Caco-2 (cell line): ENCODE results near the gene RAB40B. TPM values are rescaled to one million over a fixed set of nuclear protein-coding genes. Genes with fewer than 3 reads are reported as not detected.

Experiments used
- BruUV-seq: library from RNA; stranded (reverse); fragments of 400-500 nt; replicated peaks from 2 replicates; lab custom pipeline; 2021; lab: Mats Ljungman, UMichigan
- CTCF ChIA-PET: fragments of 300-600 bp; sonication (Branson Sonifier 250); formaldehyde crosslinking; loops from one replicate; lab custom pipeline; 2022; ENCODE audit warnings: antibody characterized with exemption; lab: Charles Lee
- POLR2A ChIA-PET: fragments of 300-600 bp; sonication (Branson Sonifier 250); formaldehyde crosslinking; loops from one replicate; lab custom pipeline; 2022; ENCODE audit warnings: antibody characterized with exemption; lab: Charles Lee
- DNase-seq, 2 experiments: peaks; one replicate each; pipeline versions ENCODE4 v3.0.0 to v3.0.0-alpha.2; 2020 to 2022
- H3K27me3 ChIP-seq: replicated peaks from 2 replicates; pipeline ENCODE4 v1.6.0; 2011; ENCODE audit warnings: low read length; ENCODE audit not compliant: control insufficient read depth, insufficient read depth
- H3K36me3 ChIP-seq: 2 replicates; pipeline ENCODE4 v1.5.1; 2011; ENCODE audit warnings: low read length; ENCODE audit not compliant: control insufficient read depth, insufficient read depth
- H3K4me1 ChIP-seq: fragments of 250-450 bp; sonication (Bioruptor Pico); 2 replicates; pipeline ENCODE4 v1.5.1; 2020; ENCODE audit warnings: mild to moderate bottlenecking
- H3K4me3 ChIP-seq: 2 replicates; pipeline ENCODE4 v1.5.1; 2011; ENCODE audit warnings: low read depth, mild to moderate bottlenecking, control low read depth, low read length
- H3K9me3 ChIP-seq: fragments of 250-450 bp; sonication (Bioruptor Pico); 2 replicates; pipeline ENCODE4 v1.5.1; 2020; ENCODE audit warnings: mild to moderate bottlenecking, moderate library complexity
- H3K27ac Mint-ChIP-seq: one replicate; pipeline ENCODE4 v1.8.0; 2022; ENCODE audit warnings: mixed read lengths; ENCODE audit not compliant: unreplicated experiment
- H3K27me3 Mint-ChIP-seq: one replicate; pipeline ENCODE4 v1.8.0; 2022; ENCODE audit warnings: mixed read lengths; ENCODE audit not compliant: insufficient read depth, unreplicated experiment
- H3K36me3 Mint-ChIP-seq: one replicate; pipeline ENCODE4 v1.8.0; 2022; ENCODE audit warnings: mild to moderate bottlenecking, mixed read lengths; ENCODE audit not compliant: insufficient read depth, unreplicated experiment
- H3K4me1 Mint-ChIP-seq: one replicate; pipeline ENCODE4 v1.8.0; 2022; ENCODE audit warnings: low read depth, mixed read lengths; ENCODE audit not compliant: unreplicated experiment
- H3K4me3 Mint-ChIP-seq: one replicate; pipeline ENCODE4 v1.8.0; 2022; ENCODE audit warnings: mild to moderate bottlenecking, moderate library complexity, mixed read lengths; ENCODE audit not compliant: unreplicated experiment
- H3K9me3 Mint-ChIP-seq: one replicate; pipeline ENCODE4 v1.8.0; 2022; ENCODE audit warnings: mixed read lengths; ENCODE audit not compliant: unreplicated experiment
- CTCF ChIP-seq, 2 experiments: fragments of 200-600 bp in 1 of 2; IDR thresholded peaks; 1 replicate in 1 of 2; 2 replicates in 1 of 2; pipeline versions ENCODE4 v1.5.1 to v1.8.0; 2011 to 2022; ENCODE audit warnings: antibody characterized with exemption in 1 of 2, control low read depth in 1 of 2, inconsistent platforms in 1 of 2, low read depth in 1 of 2, low read length in 1 of 2, mild to moderate bottlenecking in 1 of 2, moderate library complexity in 1 of 2; ENCODE audit not compliant: insufficient read depth in 1 of 2, severe bottlenecking in 1 of 2, unreplicated experiment in 1 of 2
- intact Hi-C: fragments of 100-400 bp; cut with micrococcal nuclease; formaldehyde crosslinking; loops from one replicate; pipeline ENCODE4 v1.10.0; 2022; ENCODE audit not compliant: unreplicated experiment
- total RNA-seq: library from RNA; stranded (reverse); gene quantifications from 2 replicates; pipeline ENCODE4 v1.2.3, GENCODE V29; 2022

The RAB40B gene
- total RNA-seq, 1 experiment from 2014 or later: 8.8 TPM

DNA sequence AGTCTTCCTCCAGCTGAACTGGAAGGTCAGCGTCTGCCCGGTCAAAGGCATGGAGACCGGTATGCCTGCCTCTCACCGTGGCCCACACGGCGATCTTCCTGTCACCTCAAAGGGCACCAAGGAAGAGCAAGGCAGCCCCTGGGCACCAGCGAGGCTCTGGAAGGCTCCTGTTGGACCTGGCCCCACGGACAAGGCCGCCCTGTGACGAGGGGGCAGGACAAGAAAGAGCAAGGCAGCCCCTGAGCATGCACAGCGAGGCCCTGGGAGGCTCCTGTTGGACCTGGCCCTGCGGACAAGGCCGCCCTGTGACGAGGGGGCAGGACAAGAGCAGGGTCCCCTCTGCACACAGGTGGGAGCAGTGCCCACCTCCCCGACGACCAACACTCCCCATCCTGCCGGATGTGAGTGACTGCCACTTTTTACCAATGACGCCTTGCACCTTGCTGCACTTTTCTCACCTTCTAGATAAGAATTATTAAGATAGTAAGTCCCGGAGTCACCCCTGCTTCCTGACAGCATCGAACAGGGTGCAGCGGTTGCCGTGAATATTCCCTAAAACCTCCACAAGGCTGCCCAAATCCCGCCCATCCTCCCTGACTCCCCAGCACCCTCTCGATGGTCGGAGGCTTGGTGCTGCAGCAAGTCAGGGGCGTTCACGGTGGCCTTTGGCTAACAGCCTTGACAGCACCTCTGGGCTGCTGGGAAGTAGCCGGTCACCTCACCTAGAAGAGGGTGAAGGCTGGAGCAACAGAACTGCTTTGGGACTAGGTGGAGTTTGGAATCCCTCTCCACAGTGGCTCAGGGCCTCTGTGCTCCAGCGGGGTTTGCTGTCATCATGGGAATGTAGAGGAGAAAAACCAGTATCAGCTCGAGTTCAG is 44.6 kb downstream of the RAB40B start:
- H3K27me3 ChIP-seq: no peaks in the 10 kb centered on the region
- ChIA-PET CTCF (no interaction called here), POLR2A (interaction anchor here (0.6 kb wide), 1 partner anchor 120 kb away, joined by 3 read pairs; no protein-coding TSS in a partner anchor)
- no peak overlapping the region for H3K27ac Mint-ChIP-seq
- peaks cover 2% of the 10 kb centered on the region; the same call in 1 of the 2 replicates for H3K4me1 ChIP-seq
- H3K9me3 Mint-ChIP-seq: no peaks in the 10 kb centered on the region
- H3K36me3 Mint-ChIP-seq: no peaks in the 10 kb centered on the region
- no TSS peak for BruUV-seq
- peaks cover 8% of the 10 kb centered on the region for H3K4me1 Mint-ChIP-seq
- H3K4me3 Mint-ChIP-seq: no peak overlapping the region
- intact Hi-C loops: no loop called here
- H3K36me3 ChIP-seq: no peaks in the 10 kb centered on the region
- no peak overlapping the region for H3K4me3 ChIP-seq
- H3K27me3 Mint-ChIP-seq: no peaks in the 10 kb centered on the region
- H3K9me3 ChIP-seq: no peaks in the 10 kb centered on the region
- no peak for DNase-seq
- TF ChIP-seq CTCF (IDR thresholded peaks at IDR 0.05; ENCODE audit: insufficient read depth in 1 of 2, low read depth in 1 of 2, low read length in 1 of 2, severe bottlenecking in 1 of 2, unreplicated experiment in 1 of 2): no peak

GRCh38 chr17:82650723-82651122 is 47.8 kb downstream of the RAB40B start:
- peaks cover 8% of the 10 kb centered on the region; the same call in 1 of the 2 replicates for H3K4me1 ChIP-seq
- POLR2A ChIA-PET: interaction anchor here (0.6 kb wide), 1 partner anchor 399 kb away, joined by 5 read pairs; no protein-coding TSS in a partner anchor
- no TSS peak for BruUV-seq

More at GRCh38 chr17:82650723-82651122, 47.8 kb downstream of the RAB40B start:
- no peaks in the 10 kb centered on the region for H3K27me3 ChIP-seq
- Mint-ChIP-seq H3K4me3 (no peak overlapping the region), H3K36me3 (peaks cover 19% of the 10 kb centered on the region), H3K4me1 (peaks cover 8% of the 10 kb centered on the region), H3K27me3 (no peaks in the 10 kb centered on the region), H3K9me3 (no peaks in the 10 kb centered on the region), H3K27ac (no peak overlapping the region)
- no peak for DNase-seq
- H3K9me3 ChIP-seq: no peaks in the 10 kb centered on the region
- CTCF ChIA-PET: interaction anchor here (1.1 kb wide), 1 partner anchor 18 kb away, joined by 3 read pairs; no protein-coding TSS in a partner anchor
- no peaks in the 10 kb centered on the region for H3K36me3 ChIP-seq
- no peak for TF ChIP-seq CTCF (IDR thresholded peaks at IDR 0.05; ENCODE audit: insufficient read depth in 1 of 2, low read depth in 1 of 2, low read length in 1 of 2, severe bottlenecking in 1 of 2, unreplicated experiment in 1 of 2)
- intact Hi-C loops: no loop called here
- H3K4me3 ChIP-seq: no peak overlapping the region
